HG02938 (cell line): ENCODE results near the gene TOM1L2.
"Not testable (repeated sequence)": the region's sequence is repeated elsewhere in the genome, so short reads cannot be mapped to it uniquely, and the experiment has no call there.

ENCODE experiments used
- ATAC-seq: cut with Tn5 transposase; IDR thresholded peaks from one replicate; pipeline ENCODE4 v1.9.1; 2021; ENCODE audit warnings: mild to moderate bottlenecking, moderate library complexity; ENCODE audit not compliant: unreplicated experiment

The TOM1L2 gene

DNA sequence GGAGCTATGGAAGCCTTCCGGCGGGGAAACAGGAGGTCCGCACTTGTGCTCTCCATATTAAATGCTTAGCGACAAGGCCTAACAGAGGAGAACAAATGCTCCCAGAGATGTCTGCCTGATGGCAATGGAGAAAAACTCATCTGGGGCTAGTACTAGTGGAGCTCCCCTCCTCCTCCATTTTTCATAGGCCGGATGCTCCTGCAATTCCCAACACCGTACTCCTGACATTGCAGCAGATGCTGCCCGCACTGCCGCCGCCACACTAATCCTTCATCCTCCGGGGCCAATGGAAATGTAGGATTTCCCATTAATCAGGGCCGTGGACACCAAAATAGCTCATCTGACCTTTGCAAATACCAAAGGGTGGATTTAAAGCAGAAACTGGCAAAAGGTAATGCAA is 27.5 kb downstream of the TOM1L2 start:
- no peak for ATAC-seq

GRCh38 chr17:17944242-17944641 is 28.0 kb downstream of the TOM1L2 start:
- no peak for ATAC-seq

- ATAC-seq = no peak
These were observed 28.8 kb downstream of the TOM1L2 start for GRCh38 chr17:17943281-17943984.

- no peak for ATAC-seq
These were observed 29.4 kb downstream of the TOM1L2 start for GRCh38 chr17:17942846-17943245.

DNA sequence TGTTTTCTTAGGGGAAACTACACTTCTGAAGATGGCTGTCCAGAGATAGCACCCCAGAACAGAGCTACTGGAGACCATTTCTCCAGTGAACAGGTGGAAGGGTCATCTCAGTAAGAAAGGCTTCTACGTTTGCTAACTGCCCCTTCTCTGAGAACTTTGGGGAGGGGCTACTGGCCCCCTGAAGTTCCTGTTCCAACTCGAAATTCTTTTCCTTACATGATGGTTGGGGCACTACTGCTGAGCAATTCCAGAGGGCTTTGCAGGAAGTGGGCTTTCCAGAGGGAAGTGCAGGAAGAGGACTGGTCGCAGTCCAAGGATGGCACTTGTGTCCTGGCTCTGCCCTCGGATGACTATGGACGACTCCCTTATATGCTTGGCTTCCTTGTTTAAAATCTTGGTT is 31.2 kb downstream of the TOM1L2 start:
- ATAC-seq = no peak

DNA sequence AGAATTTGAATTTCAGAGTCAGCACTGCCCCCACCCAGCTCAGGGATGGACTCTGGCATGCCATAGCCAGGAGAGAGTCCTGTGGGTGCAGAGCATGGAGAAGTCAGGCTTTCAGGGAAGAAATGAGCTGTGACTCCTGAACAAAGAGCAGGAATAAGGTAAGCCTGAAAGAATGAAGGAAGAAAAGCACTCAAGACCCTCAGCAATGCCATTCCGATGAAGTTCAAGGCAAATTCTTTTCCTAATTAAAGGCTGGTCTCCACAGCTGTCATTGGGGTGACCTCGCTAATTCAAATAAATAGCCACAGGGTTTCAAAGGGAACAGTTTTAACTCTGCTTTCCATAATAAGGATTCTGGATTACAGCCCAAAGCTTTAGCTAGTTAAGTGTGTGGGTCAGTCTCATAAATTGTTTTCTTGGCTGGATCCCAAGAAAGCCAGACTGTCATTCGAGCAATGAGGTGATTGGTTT is 31.7 kb downstream of the TOM1L2 start:
- ATAC-seq = no peak

DNA sequence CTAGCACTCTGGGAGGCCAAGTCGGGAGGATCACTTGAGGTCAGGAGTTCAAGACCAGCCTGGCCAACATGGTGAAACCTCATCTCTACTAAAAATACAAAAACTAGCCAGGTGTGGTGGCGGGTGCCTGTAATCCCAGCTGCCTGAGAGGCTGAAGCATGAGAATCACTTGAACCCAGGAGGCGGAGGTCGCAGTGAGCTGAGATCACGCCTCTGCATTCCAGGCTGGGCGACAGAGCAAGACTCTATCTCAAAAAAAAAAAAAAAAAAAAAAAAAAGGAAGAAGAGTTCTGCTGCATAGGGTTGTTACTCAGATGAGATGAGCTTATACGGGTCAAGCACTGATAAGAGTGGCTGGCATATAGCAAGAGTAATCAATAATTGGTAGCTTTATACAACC is 32.3 kb downstream of the TOM1L2 start:
- not testable (repeated sequence) for ATAC-seq

DNA sequence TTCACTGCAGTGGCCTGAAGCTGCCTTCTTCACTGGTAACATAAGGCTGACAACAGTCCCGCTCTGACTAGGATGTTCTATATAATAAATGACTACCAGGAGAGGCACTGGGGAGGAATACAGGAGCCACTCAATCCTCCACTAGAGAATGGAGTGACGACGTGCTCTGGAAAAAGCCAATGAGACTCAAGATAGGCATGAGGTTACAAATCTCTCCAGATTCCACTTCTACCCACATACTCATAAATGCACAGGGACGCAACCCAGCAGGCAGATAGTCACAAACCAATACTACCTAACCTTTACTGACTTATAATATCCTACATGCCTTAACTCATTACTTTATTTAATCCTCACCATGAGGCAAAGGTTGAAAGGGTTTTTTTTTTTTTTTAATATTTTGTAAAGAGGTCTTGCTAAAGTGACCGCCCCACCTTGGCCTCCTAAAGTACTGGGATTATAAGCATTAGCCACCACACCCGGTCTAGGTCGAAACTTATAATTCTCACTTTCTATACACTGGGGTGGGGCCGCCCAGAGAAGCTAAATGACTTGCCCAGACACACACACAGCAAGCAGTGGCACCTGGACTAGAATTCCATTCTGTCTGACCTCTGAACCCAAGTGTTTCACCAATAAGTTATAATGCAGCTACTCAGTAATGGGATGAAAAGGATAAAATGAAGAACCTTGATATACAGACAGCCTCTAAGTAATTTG is 33.7 kb downstream of the TOM1L2 start:
- no peak for ATAC-seq

GRCh38 chr17:17937958-17938357 is 34.2 kb downstream of the TOM1L2 start:
- ATAC-seq = no peak

DNA sequence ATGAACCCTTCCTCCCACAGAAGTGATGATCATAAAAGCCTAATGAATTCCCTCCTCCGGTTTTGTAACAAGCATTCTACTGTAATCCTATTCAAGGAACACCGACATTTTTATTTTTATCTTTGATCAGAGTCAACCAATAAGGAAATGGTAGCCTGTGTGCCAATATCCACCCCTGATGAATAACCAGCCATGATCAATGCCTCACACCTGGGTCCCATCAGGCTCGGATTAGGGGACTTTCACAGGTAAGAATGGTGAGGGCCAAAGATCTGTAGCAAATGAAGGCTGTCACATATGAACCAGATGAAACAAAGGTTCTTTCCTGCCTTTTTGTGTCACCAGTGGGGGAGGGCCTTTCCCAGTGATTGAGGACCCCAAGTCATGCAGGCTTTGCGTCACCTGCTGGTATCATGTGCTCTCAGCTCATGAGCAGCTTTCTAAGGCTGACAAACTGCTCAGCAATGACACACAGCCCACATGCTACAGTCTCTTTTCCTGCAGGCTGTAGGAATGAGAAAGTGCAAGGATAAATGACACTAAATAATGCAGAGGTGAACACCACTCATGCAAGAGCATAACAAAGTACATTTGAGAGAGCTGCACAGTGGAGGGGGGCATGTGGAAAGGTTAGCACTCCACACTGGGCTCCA is 34.9 kb downstream of the TOM1L2 start:
- ATAC-seq = no peak

DNA sequence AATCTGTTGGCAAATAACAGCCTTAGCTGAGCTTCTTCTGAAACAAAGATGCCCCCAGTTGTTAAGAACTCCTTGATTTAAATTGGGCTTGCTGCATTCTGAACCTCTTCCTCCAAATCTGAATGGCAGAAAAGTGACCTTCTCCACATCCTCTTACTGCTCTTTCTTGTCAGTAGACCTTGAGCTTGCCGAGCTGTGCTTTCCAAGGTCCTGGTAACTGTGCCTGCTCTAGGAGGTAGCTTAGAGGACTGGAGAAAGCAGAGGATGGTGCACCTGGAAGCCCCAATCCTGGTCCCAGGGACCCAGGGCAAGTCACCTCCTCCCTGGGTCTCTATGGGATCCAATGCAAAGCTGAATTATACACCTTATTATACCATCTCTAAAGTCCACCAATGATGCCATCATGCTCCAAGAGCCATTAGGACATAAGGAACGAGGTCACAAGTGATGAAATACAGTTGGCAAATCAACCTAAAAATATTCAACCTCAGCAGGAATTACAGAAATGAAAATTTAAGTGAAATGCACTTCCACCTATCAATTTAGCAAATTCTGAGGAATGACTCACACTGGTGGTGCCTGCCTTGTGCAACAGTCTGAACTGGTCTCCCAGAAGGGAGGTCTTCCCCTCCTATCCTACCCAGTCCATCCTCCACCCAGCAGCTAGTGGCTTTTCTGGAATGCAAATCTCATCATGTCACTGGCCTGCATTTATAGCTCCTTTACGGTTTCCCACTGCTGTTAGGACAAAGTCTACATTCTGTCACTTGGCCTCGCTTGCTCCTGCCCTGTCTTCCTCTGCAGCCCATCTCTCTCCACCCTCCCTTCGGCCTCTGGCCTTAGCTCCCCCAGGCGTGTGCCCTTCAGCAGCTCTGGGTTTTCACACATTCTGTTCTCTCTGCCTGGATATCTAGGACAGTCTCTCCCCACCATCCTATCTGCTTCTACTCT is 36.6 kb downstream of the TOM1L2 start:
- ATAC-seq = no peak

- no peak for ATAC-seq
These were observed 37.4 kb downstream of the TOM1L2 start for GRCh38 chr17:17934806-17935205.

- no peak for ATAC-seq
These were observed 38.0 kb downstream of the TOM1L2 start for GRCh38 chr17:17934214-17934613.

GRCh38 chr17:17933775-17934174 is 38.4 kb downstream of the TOM1L2 start:
- ATAC-seq = no peak

GRCh38 chr17:17931159-17931558 is 41.0 kb downstream of the TOM1L2 start:
- no peak for ATAC-seq

GRCh38 chr17:17930674-17931073 is 41.5 kb downstream of the TOM1L2 start:
- no peak for ATAC-seq

DNA sequence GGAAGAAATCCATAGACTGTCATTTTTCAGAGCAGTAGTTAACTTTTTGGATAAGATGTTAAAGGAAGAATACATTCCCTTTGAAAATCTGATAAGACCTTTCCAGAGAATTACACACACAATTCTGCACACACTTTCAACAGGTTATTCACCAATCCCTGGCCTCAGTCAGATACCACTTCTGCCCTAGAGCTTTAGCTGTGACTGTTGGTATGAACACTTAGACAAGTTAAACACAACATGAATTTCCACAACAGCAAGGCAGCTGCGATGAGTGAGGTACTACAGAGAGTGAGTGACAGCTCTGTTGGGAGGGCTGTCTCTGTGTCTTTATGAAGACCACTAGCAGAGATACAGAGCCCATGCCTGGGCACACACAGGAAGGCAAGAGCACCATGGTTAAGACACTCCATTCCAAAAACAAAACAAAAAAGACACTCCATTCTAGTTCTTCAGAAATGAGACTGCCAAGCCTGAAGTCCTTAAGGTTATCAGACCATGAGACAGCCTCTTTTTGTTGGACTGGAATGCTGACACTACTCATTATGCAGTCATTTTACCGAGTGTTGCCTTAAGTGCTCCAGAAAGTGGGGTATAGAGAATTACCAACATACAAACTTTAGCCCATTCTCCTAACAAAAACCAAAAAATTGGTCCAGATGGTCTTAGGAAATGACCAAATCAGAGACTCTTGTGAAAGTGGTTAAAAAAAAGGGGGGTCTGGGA is 42.4 kb downstream of the TOM1L2 start:
- no peak for ATAC-seq

GRCh38 chr17:17928398-17929287 is 43.6 kb downstream of the TOM1L2 start:
- ATAC-seq = no peak

DNA sequence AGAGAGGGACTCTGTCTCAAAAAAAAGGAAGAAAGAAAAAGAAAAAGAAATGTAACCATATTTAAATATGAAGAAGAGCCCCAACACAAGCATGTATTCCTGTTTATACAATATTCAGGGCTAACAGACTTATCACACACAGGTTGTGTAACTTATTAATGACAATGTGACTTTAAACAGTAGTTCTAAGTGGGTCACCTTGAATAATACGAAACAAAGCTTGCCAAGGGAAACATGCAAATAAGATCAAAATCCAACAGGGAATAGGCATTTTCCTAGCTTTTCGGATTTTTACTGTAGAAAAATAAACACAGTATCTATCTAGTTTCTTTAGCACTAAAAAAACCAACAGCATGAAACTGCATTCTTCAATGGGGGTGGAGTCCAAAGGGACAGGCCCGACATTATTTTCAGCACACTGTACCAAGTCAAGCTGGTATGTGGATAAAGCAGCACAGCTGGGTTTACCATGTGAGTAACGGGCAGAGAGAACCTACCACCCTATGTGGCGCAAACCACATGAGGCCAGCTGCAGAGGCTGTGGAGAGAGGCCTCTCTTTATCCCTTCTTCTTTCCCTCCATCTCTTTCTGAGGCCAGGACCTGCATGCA is 45.3 kb downstream of the TOM1L2 start:
- ATAC-seq = no peak
